HS-27A (cell line): ENCODE results near the gene PPP2R5E.
A peak's percentile ranks its signal among the peaks of the same experiment; 100 is the strongest.
"Not testable (repeated sequence)": the region's sequence is repeated elsewhere in the genome, so short reads cannot be mapped to it uniquely, and the experiment has no call there.

ENCODE experiments used
- DNase-seq: peaks from one replicate; pipeline ENCODE4 v3.0.0-alpha.2; 2012; ENCODE audit warnings: low read depth, missing footprints

Gene PPP2R5E

GRCh38 chr14:63522511-63522910 lies 20.7 kb downstream of the PPP2R5E start:
- DNase-seq = not testable (repeated sequence)

GRCh38 chr14:63517354-63517753 lies 25.8 kb downstream of the PPP2R5E start:
- no peak for DNase-seq

GRCh38 chr14:63515240-63515639 lies 27.9 kb downstream of the PPP2R5E start:
- DNase-seq = no peak

- DNase-seq = no peak
Observed at GRCh38 chr14:63513756-63514155, 29.4 kb downstream of the PPP2R5E start.

GRCh38 chr14:63512861-63513260 lies 30.3 kb downstream of the PPP2R5E start:
- DNase-seq = no peak

- DNase-seq = no peak
Observed at GRCh38 chr14:63510538-63510937, 32.6 kb downstream of the PPP2R5E start.

GRCh38 chr14:63508033-63508432 lies 35.1 kb downstream of the PPP2R5E start:
- DNase-seq = no peak

- no peak for DNase-seq
Observed at GRCh38 chr14:63504648-63505047, 38.5 kb downstream of the PPP2R5E start.

- no peak for DNase-seq
Observed at GRCh38 chr14:63501429-63501828, 41.7 kb downstream of the PPP2R5E start.

- DNase-seq = no peak
Observed at GRCh38 chr14:63499701-63500250, 43.4 kb downstream of the PPP2R5E start.

- no peak for DNase-seq
Observed at GRCh38 chr14:63496837-63497400, 46.3 kb downstream of the PPP2R5E start.

- no peak for DNase-seq
Observed at GRCh38 chr14:63493246-63493645, 49.9 kb downstream of the PPP2R5E start.

- DNase-seq = peak; percentile 19
Observed at GRCh38 chr14:63492391-63492790, 50.8 kb downstream of the PPP2R5E start.

GRCh38 chr14:63487724-63488123 lies 55.5 kb downstream of the PPP2R5E start:
- DNase-seq = no peak

- no peak for DNase-seq
Observed at GRCh38 chr14:63486738-63487137, 56.4 kb downstream of the PPP2R5E start.

GRCh38 chr14:63483315-63483714 lies 59.9 kb downstream of the PPP2R5E start:
- no peak for DNase-seq

- DNase-seq = no peak
Observed at GRCh38 chr14:63480599-63480998, 62.6 kb downstream of the PPP2R5E start.

GRCh38 chr14:63478437-63478852 lies 64.7 kb downstream of the PPP2R5E start:
- DNase-seq = no peak

GRCh38 chr14:63478010-63478409 lies 65.2 kb downstream of the PPP2R5E start:
- no peak for DNase-seq

- no peak for DNase-seq
Observed at GRCh38 chr14:63477556-63477955, 65.6 kb downstream of the PPP2R5E start.

- no peak for DNase-seq
Observed at GRCh38 chr14:63475761-63476160, 67.4 kb downstream of the PPP2R5E start.

- DNase-seq = no peak
Observed at GRCh38 chr14:63474844-63475243, 68.3 kb downstream of the PPP2R5E start.

GRCh38 chr14:63474111-63474510 lies 69.1 kb downstream of the PPP2R5E start:
- DNase-seq = no peak
